H1 (cell line): Measurements from ENCODE around the gene ATP1A1. TPM values are rescaled to one million over a fixed set of nuclear protein-coding genes. Genes with fewer than 3 reads are reported as not detected.
A peak's percentile ranks its signal among the peaks of the same experiment; 100 is the strongest.

Source experiments
- BCL11A ChIP-seq, 2 experiments: IDR thresholded peaks; one replicate each; pipeline ENCODE4 v1.6.1; 2011; ENCODE audit warnings: low read depth in 2 of 2, low read length in 2 of 2, mild to moderate bottlenecking in 2 of 2
- JUND ChIP-seq: IDR thresholded peaks from 2 replicates; pipeline ENCODE4 v1.6.1; 2011; ENCODE audit warnings: mild to moderate bottlenecking, improper control_type of control experiment, low read length
- MAFK ChIP-seq: IDR thresholded peaks from 2 replicates; pipeline ENCODE4 v1.6.1; 2012; ENCODE audit warnings: low read depth, mild to moderate bottlenecking, improper control_type of control experiment, low read length
- NANOG ChIP-seq: IDR thresholded peaks from 2 replicates; pipeline ENCODE4 v1.6.1; 2011; ENCODE audit warnings: low read length, low read depth, mild to moderate bottlenecking, inconsistent platforms; ENCODE audit not compliant: insufficient read depth, poor library complexity, severe bottlenecking
- RFX5 ChIP-seq: IDR thresholded peaks from 2 replicates; pipeline ENCODE4 v1.6.1; 2011; ENCODE audit warnings: low read depth, low read length, improper control_type of control experiment, borderline replicate concordance
- SIRT6 ChIP-seq: IDR thresholded peaks from one replicate; pipeline ENCODE4 v1.7.1; 2012; ENCODE audit warnings: low read length, inconsistent platforms
- SP2 ChIP-seq: IDR thresholded peaks from 2 replicates; pipeline ENCODE4 v1.6.1; 2012; ENCODE audit warnings: mild to moderate bottlenecking, low read length, inconsistent platforms
- polyA plus RNA-seq, 7 experiments: library from polyadenylated mRNA; depleted of rRNA in 3 of 7; stranded (reverse) in 5 of 7; unstranded in 2 of 7; fragments of >200 nt in 5 of 7; fragments of 200-250 nt in 2 of 7; gene quantifications; 1 replicate in 5 of 7; 2 replicates in 1 of 7; 4 replicates in 1 of 7; pipeline versions ENCODE4 v1.2.1 to v1.2.3, GENCODE V29; 2011 to 2013; ENCODE audit warnings: missing spikeins in 2 of 7, mixed read lengths in 2 of 7
- total RNA-seq: library from RNA; stranded (reverse); fragmentation: NEBNext Ultra II Directional; extraction: Animal tissue kit (Norgen Biotek cat#: 25700); gene quantifications from 2 replicates; pipeline ENCODE4 v1.2.1, GENCODE V29; 2021

ATP1A1 gene
- total and polyA plus RNA-seq, 2 of the 8 experiments (the other 6 are each of a cell fraction or from before 2014, with no cell fraction given) = 222 to 325 TPM

GRCh38 chr1:116372651-116373430 lies at the start of gene ATP1A1 (continued):
- no peak for TF ChIP-seq BCL11A (IDR thresholded peaks at IDR 0.05; ENCODE audit: low read depth in 2 of 2, low read length in 2 of 2)
- peak; percentile 29; the same call in 1 of the 2 replicates for TF ChIP-seq JUND
- TF ChIP-seq SIRT6 = no peak
- TF ChIP-seq RFX5 = no peak
- TF ChIP-seq MAFK = peak; percentile 2; the same call in 1 of the 2 replicates
- no peak for TF ChIP-seq SP2
- no peak for TF ChIP-seq NANOG
